ENCODE measurements around the gene B3GNT8.

B3GNT8 gene

GRCh38 chr19:41416194-41416674 is 10.9 kb downstream of the B3GNT8 start:
- TF ChIP-seq EZH2phosphoT487 (IDR thresholded peaks at IDR 0.05; ENCODE audit: borderline replicate concordance) (no peak), CTCF (conservative IDR thresholded peaks at IDR 0.05; ENCODE audit: low read length) (no peak)
- Histone ChIP-seq H3K9me2 (replicated peaks; ENCODE audit: low read depth, low read length) (no peaks in the 10 kb centered on the region), H3K4me2 (ENCODE audit: low read depth, low read length, poor library complexity, severe bottlenecking) (no peak overlapping the region), H3K9ac (ENCODE audit: low read depth, low read length, poor library complexity, severe bottlenecking) (no peak overlapping the region), H3K36me3 (ENCODE audit: insufficient read depth, low read length) (peaks cover 24% of the 10 kb centered on the region; the same call in 1 of the 2 replicates), H4K20me1 (ENCODE audit: insufficient read depth, low read length, poor library complexity, severe bottlenecking) (no peaks in the 10 kb centered on the region), H3K9me3 (ENCODE audit: insufficient read depth, low read depth, low read length) (no peaks in the 10 kb centered on the region), H3K27me3 (ENCODE audit: insufficient read depth, low read length, poor library complexity, severe bottlenecking) (no peaks in the 10 kb centered on the region), H3K79me2 (ENCODE audit: insufficient read depth, low read length) (no peaks in the 10 kb centered on the region), H2AFZ (ENCODE audit: low read length) (no peak overlapping the region), H3K4me3 (ENCODE audit: low read length, poor library complexity, severe bottlenecking) (no peak overlapping the region), H3K4me1 (ENCODE audit: insufficient read depth, low read length, poor library complexity, severe bottlenecking) (no peaks in the 10 kb centered on the region), H3F3A (ENCODE audit: low read depth) (no peaks in the 10 kb centered on the region)

- Histone ChIP-seq H2AFZ (ENCODE audit: low read length) (no peak overlapping the region), H3K79me2 (ENCODE audit: insufficient read depth, low read length) (no peaks in the 10 kb centered on the region), H3K27me3 (ENCODE audit: insufficient read depth, low read length, poor library complexity, severe bottlenecking) (no peaks in the 10 kb centered on the region), H3K4me3 (ENCODE audit: low read length, poor library complexity, severe bottlenecking) (no peak overlapping the region), H3K9me2 (replicated peaks; ENCODE audit: low read depth, low read length) (no peaks in the 10 kb centered on the region), H3F3A (ENCODE audit: low read depth) (no peaks in the 10 kb centered on the region), H3K4me2 (ENCODE audit: low read depth, low read length, poor library complexity, severe bottlenecking) (no peak overlapping the region), H4K20me1 (ENCODE audit: insufficient read depth, low read length, poor library complexity, severe bottlenecking) (no peaks in the 10 kb centered on the region), H3K4me1 (ENCODE audit: insufficient read depth, low read length, poor library complexity, severe bottlenecking) (no peaks in the 10 kb centered on the region), H3K9ac (ENCODE audit: low read depth, low read length, poor library complexity, severe bottlenecking) (no peak overlapping the region), H3K9me3 (ENCODE audit: insufficient read depth, low read depth, low read length) (no peaks in the 10 kb centered on the region), H3K36me3 (ENCODE audit: insufficient read depth, low read length) (peaks cover 17% of the 10 kb centered on the region; the same call in 1 of the 2 replicates)
- no peak for TF ChIP-seq EZH2phosphoT487 (IDR thresholded peaks at IDR 0.05; ENCODE audit: borderline replicate concordance)
- TF ChIP-seq CTCF (conservative IDR thresholded peaks at IDR 0.05; ENCODE audit: low read length): no peak
Measured at GRCh38 chr19:41415154-41415571, 12.0 kb downstream of the B3GNT8 start.

- H3K36me3 ChIP-seq (ENCODE audit: insufficient read depth, low read length): peaks cover 13% of the 10 kb centered on the region; the same call in 1 of the 2 replicates
- no peaks in the 10 kb centered on the region for H3K9me2 ChIP-seq (replicated peaks; ENCODE audit: low read depth, low read length)
- H3K27me3 ChIP-seq (ENCODE audit: insufficient read depth, low read length, poor library complexity, severe bottlenecking): no peaks in the 10 kb centered on the region
- TF ChIP-seq CTCF (conservative IDR thresholded peaks at IDR 0.05; ENCODE audit: low read length) (no peak), EZH2phosphoT487 (IDR thresholded peaks at IDR 0.05; ENCODE audit: borderline replicate concordance) (no peak)
- H2AFZ ChIP-seq (ENCODE audit: low read length): no peak overlapping the region
- H3K4me2 ChIP-seq (ENCODE audit: low read depth, low read length, poor library complexity, severe bottlenecking): no peak overlapping the region
- H3K4me1 ChIP-seq (ENCODE audit: insufficient read depth, low read length, poor library complexity, severe bottlenecking): no peaks in the 10 kb centered on the region
- H3F3A ChIP-seq (ENCODE audit: low read depth): no peaks in the 10 kb centered on the region
- H3K9me3 ChIP-seq (ENCODE audit: insufficient read depth, low read depth, low read length): no peaks in the 10 kb centered on the region
- H3K79me2 ChIP-seq (ENCODE audit: insufficient read depth, low read length): no peaks in the 10 kb centered on the region
- no peaks in the 10 kb centered on the region for H4K20me1 ChIP-seq (ENCODE audit: insufficient read depth, low read length, poor library complexity, severe bottlenecking)
- H3K4me3 ChIP-seq (ENCODE audit: low read length, poor library complexity, severe bottlenecking): no peak overlapping the region
- H3K9ac ChIP-seq (ENCODE audit: low read depth, low read length, poor library complexity, severe bottlenecking): no peak overlapping the region
Measured at GRCh38 chr19:41414461-41414860, 12.7 kb downstream of the B3GNT8 start.
